ENCODE results near the gene TSPAN18.
A peak's percentile ranks its signal among the peaks of the same experiment; 100 is the strongest.

The TSPAN18 gene

DNA sequence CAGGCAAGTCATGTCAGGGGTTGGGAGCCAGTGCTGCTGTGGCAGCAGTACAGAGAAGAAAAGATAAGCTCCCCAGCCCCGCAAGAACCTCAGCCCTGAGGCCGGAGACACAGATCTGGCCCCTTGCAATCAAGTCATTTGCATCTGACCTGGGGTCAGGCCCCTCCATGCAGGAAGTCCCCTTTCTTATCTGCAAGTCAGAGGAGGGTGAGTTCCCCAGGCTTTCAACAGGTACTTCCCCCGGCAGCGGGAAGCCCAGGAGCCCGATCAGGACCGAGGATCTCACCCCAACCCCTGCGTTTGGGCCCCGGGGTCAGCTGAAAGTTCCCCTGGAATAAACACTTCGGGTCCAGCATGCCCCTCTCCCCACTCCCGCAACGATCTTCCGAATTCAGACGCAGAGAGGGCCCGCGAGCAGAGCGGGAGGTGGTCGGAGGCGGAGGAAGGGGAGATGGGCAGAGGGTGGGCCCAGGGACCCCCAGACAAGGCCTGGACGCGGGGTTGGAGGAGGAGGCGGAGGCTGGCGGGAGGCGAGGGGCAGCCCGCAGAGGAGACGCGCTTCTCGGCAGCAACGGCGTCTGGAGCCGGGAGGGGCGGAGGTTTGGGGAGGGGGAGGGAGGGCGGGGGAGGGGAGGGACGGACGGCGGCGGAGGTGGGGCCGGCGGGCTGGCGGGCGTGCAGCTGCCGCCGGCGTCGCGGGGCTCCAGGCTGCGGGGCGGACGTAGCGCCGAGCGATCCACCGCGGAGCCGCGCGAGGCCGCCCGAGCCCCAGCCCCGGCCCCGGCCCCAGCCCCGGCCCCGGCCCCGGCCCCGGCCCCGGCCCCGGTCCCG, at the start of gene TSPAN18:
TSPAN18 (plus strand) TSS at position 680 of the 831 bp plus-strand sequence. CDS start 179,455 bp downstream, outside the sequence.
- DNase-seq (ENCODE audit: extremely low spot score, insufficient read length, low read depth), result peak; percentile 46
- FAIRE-seq, result peak; percentile 90

DNA sequence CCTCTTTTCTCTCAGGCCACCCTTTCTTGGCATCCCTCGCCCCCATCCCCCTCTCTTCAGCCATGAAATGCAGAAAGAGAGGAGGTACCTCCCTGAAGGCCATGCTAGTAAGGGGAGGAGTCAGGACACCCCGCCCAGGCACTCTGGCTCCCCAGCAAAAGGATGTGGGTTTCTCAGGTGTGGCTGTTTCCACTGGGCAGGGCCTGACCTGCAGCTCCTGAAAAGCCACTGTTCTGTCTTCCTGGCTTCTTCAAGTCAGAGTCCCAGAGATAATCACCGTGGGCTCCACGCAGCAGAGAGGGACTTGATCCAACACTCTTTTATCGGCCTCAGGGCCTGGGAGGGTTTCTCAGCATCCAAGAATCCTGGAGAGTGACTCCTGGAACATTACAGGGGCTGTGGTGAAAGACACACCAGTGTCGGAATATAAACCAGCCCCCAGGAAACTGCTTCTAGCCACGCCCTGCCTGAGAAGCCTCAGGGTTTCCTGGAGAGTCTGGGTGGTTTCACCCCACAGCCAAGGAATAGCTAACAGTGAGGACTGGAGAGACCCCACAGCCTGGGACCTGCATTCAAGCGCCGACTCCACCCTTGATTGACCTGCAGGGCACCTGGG, 45.7 kb upstream of the TSPAN18 start:
- DNase-seq (ENCODE audit: extremely low spot score, insufficient read length, low read depth), result no peak

DNA sequence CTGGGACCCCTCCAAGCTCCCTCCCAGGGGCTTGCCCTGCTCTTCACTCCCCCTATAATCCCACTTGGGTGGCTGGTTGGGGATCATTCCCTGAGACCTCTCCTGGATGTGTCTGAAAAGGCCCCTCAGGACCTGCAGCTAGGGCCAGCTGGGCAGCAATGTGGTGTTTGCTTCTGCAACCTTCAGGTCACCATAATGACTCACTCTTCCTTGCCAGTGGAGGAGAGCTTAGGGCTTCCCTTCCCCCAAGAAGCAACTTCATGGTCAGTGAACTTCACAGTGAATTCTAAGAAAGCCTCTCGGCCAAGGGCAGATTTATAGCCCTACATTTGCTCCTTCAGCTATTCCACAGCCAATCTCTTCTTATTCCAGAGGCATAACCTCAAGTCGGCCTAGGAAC, 45.1 kb upstream of the TSPAN18 start:
- no peak for FAIRE-seq
- no peak for DNase-seq (ENCODE audit: extremely low spot score, insufficient read length, low read depth)

More for the DNA sequence above, 45.7 kb upstream of the TSPAN18 start:
- no peak for FAIRE-seq

- no peak for FAIRE-seq
- DNase-seq (ENCODE audit: extremely low spot score, insufficient read length, low read depth), result no peak
Observed at GRCh38 chr11:44684859-44685281, 41.9 kb upstream of the TSPAN18 start.

DNA sequence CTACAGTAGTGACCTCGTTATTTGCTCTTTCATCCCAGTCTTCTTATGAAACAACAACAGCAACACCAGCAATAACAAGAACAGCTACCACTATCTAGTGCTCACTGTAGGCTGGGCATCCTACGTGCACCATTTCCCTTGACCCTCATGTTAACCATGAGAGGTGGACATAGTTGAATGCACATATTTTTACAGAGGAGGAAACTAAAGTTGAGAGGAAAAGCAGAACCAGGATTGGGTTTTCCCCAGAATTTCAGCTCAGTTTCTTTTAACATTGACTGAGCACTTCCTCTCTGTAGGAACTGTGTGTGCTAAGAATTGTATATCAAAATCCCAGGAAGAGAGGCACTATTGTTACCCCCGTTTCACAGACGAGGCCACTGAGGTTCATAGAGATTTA, 39.4 kb upstream of the TSPAN18 start:
- FAIRE-seq (no peak), DNase-seq (ENCODE audit: extremely low spot score, insufficient read length, low read depth) (no peak)

- DNase-seq (ENCODE audit: extremely low spot score, insufficient read length, low read depth) (no peak), FAIRE-seq (no peak)
Observed at GRCh38 chr11:44689265-44689664, 37.5 kb upstream of the TSPAN18 start.

- FAIRE-seq (no peak), DNase-seq (ENCODE audit: extremely low spot score, insufficient read length, low read depth) (no peak)
Observed at GRCh38 chr11:44690651-44691050, 36.1 kb upstream of the TSPAN18 start.

- FAIRE-seq, result no peak
- DNase-seq (ENCODE audit: extremely low spot score, insufficient read length, low read depth), result no peak
Observed at GRCh38 chr11:44692460-44692859, 34.3 kb upstream of the TSPAN18 start.

DNA sequence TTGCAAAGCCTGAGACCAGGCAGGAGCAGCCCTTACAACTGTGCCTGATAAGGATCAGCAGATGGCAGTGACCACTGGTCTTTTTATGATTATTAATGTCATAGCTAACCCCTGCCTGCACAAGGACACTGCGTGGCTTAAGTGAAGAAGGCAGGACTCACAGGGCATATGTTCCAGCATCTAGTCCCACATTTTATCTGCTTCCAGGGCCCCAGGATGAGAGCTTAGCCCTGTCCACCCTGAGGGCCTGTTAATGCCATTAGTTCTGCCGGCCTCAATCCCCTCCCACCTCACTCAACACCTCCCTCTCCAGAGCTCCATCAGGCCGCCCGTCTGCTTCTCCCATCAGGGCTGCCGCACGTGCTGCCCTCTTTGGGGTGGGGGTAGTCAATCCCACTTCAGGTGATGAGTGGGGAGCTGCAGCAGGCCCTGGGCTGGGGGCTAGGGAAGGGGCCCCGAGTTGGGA, 33.1 kb upstream of the TSPAN18 start:
- FAIRE-seq, result no peak
- DNase-seq (ENCODE audit: extremely low spot score, insufficient read length, low read depth), result no peak

- no peak for FAIRE-seq
- no peak for DNase-seq (ENCODE audit: extremely low spot score, insufficient read length, low read depth)
Observed at GRCh38 chr11:44694443-44694842, 32.3 kb upstream of the TSPAN18 start.

DNA sequence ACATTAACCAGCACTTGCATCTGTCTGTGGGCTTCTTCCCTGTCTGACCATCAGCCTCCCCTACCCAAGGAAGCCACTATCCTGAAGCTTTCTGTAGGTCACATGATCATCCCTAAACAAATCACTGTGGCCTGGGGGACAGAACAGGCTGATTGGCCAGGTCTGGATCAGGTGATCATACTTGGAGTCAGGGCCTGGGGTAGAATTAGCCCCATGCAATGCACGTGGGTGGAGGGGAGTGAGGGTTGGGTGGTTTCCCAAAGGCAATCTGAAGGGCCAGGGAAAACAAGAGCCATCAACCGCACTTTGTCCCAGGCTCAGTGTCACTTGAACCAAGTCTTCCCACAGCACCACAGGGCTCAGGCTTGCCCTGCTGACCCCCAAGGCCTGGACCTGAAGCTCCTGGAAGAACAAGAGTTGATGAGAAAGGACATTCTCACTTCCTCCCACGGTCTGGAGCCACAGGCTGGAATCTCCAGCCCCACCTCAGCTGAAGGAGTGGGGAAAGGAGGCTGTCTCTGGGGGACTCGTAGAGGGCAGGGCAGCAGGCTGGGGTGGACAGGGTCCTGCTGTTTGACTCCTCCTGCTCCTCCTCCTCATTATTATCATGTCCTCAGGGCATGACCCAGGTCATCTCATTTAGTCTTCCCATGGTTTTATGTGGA, 31.5 kb upstream of the TSPAN18 start:
- no peak for DNase-seq (ENCODE audit: extremely low spot score, insufficient read length, low read depth)
- no peak for FAIRE-seq

GRCh38 chr11:44698252-44698912, 28.4 kb upstream of the TSPAN18 start:
- FAIRE-seq (no peak), DNase-seq (ENCODE audit: extremely low spot score, insufficient read length, low read depth) (no peak)

DNA sequence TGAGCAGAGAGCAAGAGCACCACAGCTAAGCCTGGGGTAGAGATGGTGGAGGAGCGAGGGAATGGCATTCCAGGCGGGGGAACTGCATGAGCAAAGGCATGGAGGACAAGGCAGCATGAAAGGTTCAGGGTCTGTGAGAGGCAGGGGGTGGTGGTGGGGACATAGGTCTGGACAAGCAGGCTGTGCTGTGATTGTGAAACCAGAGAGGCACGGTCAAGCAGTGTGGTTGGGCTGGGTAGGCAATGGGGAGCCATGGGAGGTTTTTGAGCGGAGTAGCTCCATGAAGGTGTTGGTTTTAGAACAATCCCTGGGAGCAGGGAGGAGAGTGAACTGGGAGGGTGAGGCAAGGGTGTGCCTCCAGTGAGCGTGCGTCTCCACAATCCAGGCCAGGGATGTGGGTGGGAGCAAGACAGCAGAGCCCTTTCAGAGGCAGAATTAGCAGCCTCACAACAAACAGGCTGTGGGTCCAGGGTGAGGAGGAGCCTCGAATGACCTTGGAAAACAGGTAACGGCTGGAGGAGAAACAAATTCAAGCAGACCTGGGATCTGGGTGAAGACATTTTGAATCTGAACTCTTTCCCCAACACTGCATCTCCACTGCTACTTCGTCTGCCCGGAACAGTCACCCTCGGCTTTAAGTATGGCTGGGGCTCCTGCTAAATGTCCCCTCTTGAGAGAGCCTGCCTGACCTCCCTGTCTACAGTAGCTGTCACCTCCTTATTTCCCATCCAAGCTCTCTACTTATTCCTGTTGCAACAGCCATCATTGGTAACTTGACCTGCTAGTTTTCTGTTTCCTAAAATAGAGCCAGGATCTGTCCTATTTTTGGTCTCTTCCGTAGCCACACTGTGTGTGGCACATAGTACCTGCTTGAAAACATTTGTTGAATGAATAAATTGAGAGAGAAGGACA, 27.0 kb upstream of the TSPAN18 start:
- DNase-seq (ENCODE audit: extremely low spot score, insufficient read length, low read depth), result no peak
- FAIRE-seq, result no peak

DNA sequence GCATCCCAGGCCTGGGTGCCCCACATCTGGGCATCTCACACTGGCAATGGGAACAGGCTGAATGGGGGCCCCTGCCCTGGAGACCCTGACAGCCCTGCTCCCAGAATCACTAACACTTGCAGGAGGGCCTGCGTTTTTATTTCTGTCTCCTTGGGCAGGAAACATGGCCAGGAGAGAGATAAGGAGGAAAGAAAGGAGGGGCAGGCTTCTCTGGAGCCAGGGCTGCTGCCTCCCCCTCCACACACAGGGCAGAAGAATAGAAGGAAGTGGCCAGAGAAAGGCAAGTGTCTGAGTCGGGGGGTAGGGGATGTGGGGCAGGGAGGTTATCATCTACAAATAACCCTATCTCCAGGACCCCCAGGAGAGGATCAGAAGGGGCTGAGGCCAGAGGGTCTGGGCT, 25.5 kb upstream of the TSPAN18 start:
- DNase-seq (ENCODE audit: extremely low spot score, insufficient read length, low read depth) (no peak), FAIRE-seq (no peak)

DNA sequence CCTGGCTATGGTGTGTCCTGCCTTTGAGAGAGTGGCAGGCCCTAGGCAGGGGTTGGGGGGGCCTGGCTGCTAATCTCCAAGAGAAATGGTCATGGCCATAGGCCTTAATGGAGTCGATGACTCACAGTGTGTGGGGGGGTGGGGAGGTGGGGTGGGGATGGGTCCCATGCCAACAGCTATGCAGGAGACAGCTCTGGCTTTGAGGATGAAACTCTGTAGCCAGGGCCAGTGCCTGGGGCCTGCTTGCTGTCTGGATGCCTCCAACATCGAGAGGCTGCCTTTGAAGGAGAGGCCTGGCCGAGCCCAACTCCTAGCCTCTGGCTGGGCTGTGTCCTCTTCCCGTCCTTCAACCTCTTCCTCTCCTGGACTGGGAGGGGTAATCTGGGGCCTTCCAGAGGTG, 23.9 kb upstream of the TSPAN18 start:
- FAIRE-seq, result no peak
- no peak for DNase-seq (ENCODE audit: extremely low spot score, insufficient read length, low read depth)

DNA sequence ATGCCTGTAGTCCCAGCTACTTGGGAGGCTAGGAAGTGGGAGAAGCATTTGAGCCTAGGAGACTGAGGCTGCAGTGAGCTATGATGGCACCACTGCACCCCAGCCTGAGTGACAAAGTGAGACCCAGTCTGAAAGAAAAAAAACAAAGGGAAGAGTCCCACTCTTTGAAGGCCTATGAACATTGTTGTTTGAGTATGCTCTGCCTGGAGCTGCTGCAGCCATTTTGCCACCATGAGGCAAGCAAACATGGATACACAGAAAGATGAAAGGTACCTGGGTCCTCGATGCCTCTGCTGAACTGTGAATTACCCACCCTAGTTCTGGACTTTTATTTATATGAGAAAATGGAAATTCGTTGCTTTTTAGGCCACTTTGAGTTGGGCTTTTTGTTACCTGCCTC, 19.7 kb upstream of the TSPAN18 start:
- FAIRE-seq, result no peak
- DNase-seq (ENCODE audit: extremely low spot score, insufficient read length, low read depth), result no peak

DNA sequence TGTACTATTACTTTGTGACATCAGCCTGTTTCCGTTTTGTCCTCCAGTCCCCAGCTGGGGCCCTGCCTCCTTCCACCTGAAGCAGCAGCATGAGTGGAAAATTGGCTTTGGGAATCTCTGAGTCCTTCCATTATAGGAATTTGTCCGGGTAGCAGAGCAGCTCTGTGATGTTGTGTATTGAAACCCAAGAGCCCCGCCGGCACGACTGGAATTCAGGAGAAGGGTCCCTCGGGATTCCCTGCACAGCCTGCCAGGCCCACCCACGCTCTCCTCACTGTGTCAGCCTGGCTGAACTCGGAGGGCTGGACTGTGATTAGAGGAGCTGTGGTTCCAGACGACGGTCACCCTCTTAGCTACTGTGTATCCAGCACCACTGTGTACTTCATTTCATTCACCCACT, 18.8 kb upstream of the TSPAN18 start:
- no peak for FAIRE-seq
- no peak for DNase-seq (ENCODE audit: extremely low spot score, insufficient read length, low read depth)

- FAIRE-seq, result no peak
Observed at GRCh38 chr11:44708523-44709280, 18.1 kb upstream of the TSPAN18 start.

DNA sequence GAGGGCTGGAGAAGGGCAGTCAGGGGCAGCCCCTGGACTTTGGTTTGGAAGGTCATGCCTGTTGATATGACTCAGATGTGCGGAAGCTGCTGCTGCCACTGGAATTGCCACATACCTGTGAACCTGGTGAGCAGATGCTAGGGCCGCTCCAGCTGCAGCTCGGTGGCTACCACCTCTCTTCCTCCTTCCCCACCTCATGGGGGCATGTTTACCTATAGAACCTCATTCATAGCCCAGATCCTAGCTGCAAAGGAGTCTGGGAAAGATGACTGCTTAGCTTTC, 17.5 kb upstream of the TSPAN18 start:
- no peak for DNase-seq (ENCODE audit: extremely low spot score, insufficient read length, low read depth)
- no peak for FAIRE-seq

More at GRCh38 chr11:44708523-44709280, 18.1 kb upstream of the TSPAN18 start:
- no peak for DNase-seq (ENCODE audit: extremely low spot score, insufficient read length, low read depth)

All from GM18507 (cell line).